CD4-positive, alpha-beta T cell treated with Interleukin-4 for 4 hours (primary cell): ENCODE measurements around the gene TLK2.

Source experiments
- DNase-seq: peaks from one replicate; pipeline ENCODE4 v3.0.0-alpha.2; 2020

TLK2 gene

GRCh38 chr17:62631086-62631935, 152.7 kb downstream of the TLK2 start:
- no peak for DNase-seq

GRCh38 chr17:62631936-62632924, 153.6 kb downstream of the TLK2 start:
- no peak for DNase-seq

- no peak for DNase-seq
Observed at GRCh38 chr17:62637809-62638208, 159.2 kb downstream of the TLK2 start.

GRCh38 chr17:62641153-62641552, 162.5 kb downstream of the TLK2 start:
- DNase-seq, result no peak

GRCh38 chr17:62641951-62642350, 163.3 kb downstream of the TLK2 start:
- no peak for DNase-seq

- DNase-seq, result no peak
Observed at GRCh38 chr17:62643496-62643895, 164.9 kb downstream of the TLK2 start.

GRCh38 chr17:62644487-62645173, 166.0 kb downstream of the TLK2 start:
- no peak for DNase-seq

- no peak for DNase-seq
Observed at GRCh38 chr17:62648251-62648955, 169.8 kb downstream of the TLK2 start.

GRCh38 chr17:62648956-62649294, 170.3 kb downstream of the TLK2 start:
- no peak for DNase-seq

- DNase-seq, result no peak
Observed at GRCh38 chr17:62649570-62649969, 170.9 kb downstream of the TLK2 start.

- DNase-seq, result no peak
Observed at GRCh38 chr17:62650587-62650986, 172.0 kb downstream of the TLK2 start.

- peak; percentile 4 for DNase-seq
Observed at GRCh38 chr17:62652251-62653001, 173.8 kb downstream of the TLK2 start.

GRCh38 chr17:62653002-62653825, 174.6 kb downstream of the TLK2 start:
- peak; percentile 52 for DNase-seq

- no peak for DNase-seq
Observed at GRCh38 chr17:62653826-62654761, 175.5 kb downstream of the TLK2 start.

- DNase-seq, result no peak
Observed at GRCh38 chr17:62655656-62656055, 177.0 kb downstream of the TLK2 start.

GRCh38 chr17:62656446-62656845, 177.8 kb downstream of the TLK2 start:
- no peak for DNase-seq

- DNase-seq, result no peak
Observed at GRCh38 chr17:62657145-62657665, 178.6 kb downstream of the TLK2 start.

- DNase-seq, result no peak
Observed at GRCh38 chr17:62657690-62658089, 179.1 kb downstream of the TLK2 start.
